WTC11 (cell line): ENCODE measurements around the gene PLEKHM1. TPM values are rescaled to one million over a fixed set of nuclear protein-coding genes. Genes with fewer than 3 reads are reported as not detected.
"Not testable (repeated sequence)": the region's sequence is repeated elsewhere in the genome, so short reads cannot be mapped to it uniquely, and the experiment has no call there.

Source experiments
- ATAC-seq: fragments of 200-7000 bp; cut with Tn5 transposase; 2 replicates; pipeline ENCODE4 v1.10.0; 2021; ENCODE audit warnings: mild to moderate bottlenecking, moderate library complexity
- CTCF ChIA-PET: fragments of 300-600 bp; sonication (Branson Sonifier 250); formaldehyde crosslinking; loops from one replicate; lab custom pipeline; 2021; ENCODE audit warnings: antibody characterized with exemption; lab: Charles Lee
- POLR2A ChIA-PET: fragments of 350-600 bp; sonication (Branson Sonifier 250); formaldehyde crosslinking; loops from one replicate; lab custom pipeline; 2021; ENCODE audit warnings: antibody characterized with exemption; lab: Charles Lee
- DNase-seq: peaks from one replicate; pipeline ENCODE4 v3.0.0; 2021; ENCODE audit warnings: low spot score
- H3K27ac Mint-ChIP-seq: 2 replicates; pipeline ENCODE4 v1.8.0; 2021; ENCODE audit warnings: mixed read lengths
- H3K27me3 Mint-ChIP-seq: 2 replicates; pipeline ENCODE4 v1.8.0; 2021; ENCODE audit warnings: low read depth, mild to moderate bottlenecking, moderate library complexity, mixed read lengths
- H3K36me3 Mint-ChIP-seq: 2 replicates; pipeline ENCODE4 v1.8.0; 2021; ENCODE audit warnings: mixed read lengths
- H3K4me1 Mint-ChIP-seq: 2 replicates; pipeline ENCODE4 v1.8.0; 2022; ENCODE audit warnings: mixed read lengths
- H3K4me3 Mint-ChIP-seq: 2 replicates; pipeline ENCODE4 v1.8.0; 2021; ENCODE audit warnings: mild to moderate bottlenecking, moderate library complexity, mixed read lengths
- H3K9me3 Mint-ChIP-seq: 2 replicates; pipeline ENCODE4 v1.8.0; 2021; ENCODE audit warnings: mixed read lengths
- E2F4 ChIP-seq: sonication (generic); formaldehyde crosslinking; IDR thresholded peaks from 2 replicates; pipeline ENCODE4 v1.8.1; 2022; ENCODE audit warnings: low read depth, mild to moderate bottlenecking, moderate library complexity, missing genetic modification reagents, borderline replicate concordance
- ETV6 ChIP-seq: sonication (generic); formaldehyde crosslinking; IDR thresholded peaks from 2 replicates; pipeline ENCODE4 v1.8.1; 2022; ENCODE audit warnings: mild to moderate bottlenecking, missing genetic modification reagents
- MXD4 ChIP-seq: fragments of 250-450 bp; sonication (Bioruptor Pico); IDR thresholded peaks from 2 replicates; pipeline ENCODE4 v1.8.0; 2021; ENCODE audit warnings: mild to moderate bottlenecking, moderate library complexity, borderline replicate concordance
- NFE2L1 ChIP-seq: sonication (generic); formaldehyde crosslinking; IDR thresholded peaks from 2 replicates; pipeline ENCODE4 v1.8.1; 2023; ENCODE audit warnings: missing genetic modification reagents
- NR1H2 ChIP-seq: sonication (generic); formaldehyde crosslinking; IDR thresholded peaks from 2 replicates; pipeline ENCODE4 v1.9.0; 2021; ENCODE audit warnings: mild to moderate bottlenecking, moderate library complexity, missing genetic modification reagents
- RELA ChIP-seq: sonication (generic); formaldehyde crosslinking; IDR thresholded peaks from 2 replicates; pipeline ENCODE4 v1.8.1; 2022; ENCODE audit warnings: missing genetic modification reagents, mild to moderate bottlenecking, borderline replicate concordance
- ZNF232 ChIP-seq: sonication (generic); formaldehyde crosslinking; IDR thresholded peaks from 2 replicates; pipeline ENCODE4 v1.8.0; 2022; ENCODE audit warnings: mild to moderate bottlenecking, missing genetic modification reagents
- ZNF532 ChIP-seq: fragments of 250-450 bp; sonication (Bioruptor Pico); IDR thresholded peaks from 2 replicates; pipeline ENCODE4 v1.9.0; 2021; ENCODE audit warnings: mild to moderate bottlenecking, borderline replicate concordance
- total RNA-seq: library from RNA; stranded (reverse); gene quantifications from 3 replicates; pipeline ENCODE4 v1.2.3, GENCODE V29; 2021
- TF ChIP-seq, protein P1 (sequence below): sonication (generic); formaldehyde crosslinking; IDR thresholded peaks from 2 replicates; pipeline ENCODE4 v1.8.1; 2022; ENCODE audit warnings: missing genetic modification reagents, borderline replicate concordance
- TF ChIP-seq, protein P2 (sequence below): sonication (generic); formaldehyde crosslinking; IDR thresholded peaks from 2 replicates; pipeline ENCODE4 v1.8.1; 2022; ENCODE audit warnings: mild to moderate bottlenecking, moderate library complexity, missing genetic modification reagents

Gene PLEKHM1
- total RNA-seq, 1 experiment from 2014 or later, result 19.6 TPM

- H3K9me3 Mint-ChIP-seq, ATAC-seq, DNase-seq, H3K27ac Mint-ChIP-seq, POLR2A ChIA-PET, CTCF ChIA-PET, H3K27me3 Mint-ChIP-seq, H3K4me1 Mint-ChIP-seq, H3K36me3 Mint-ChIP-seq, H3K4me3 Mint-ChIP-seq: not testable (repeated sequence)
These were observed 30.1 kb downstream of the PLEKHM1 start for GRCh38 chr17:45460422-45460821.

GRCh38 chr17:45454341-45454740 lies 36.2 kb downstream of the PLEKHM1 start:
- H3K4me3 Mint-ChIP-seq, POLR2A ChIA-PET, H3K27ac Mint-ChIP-seq, H3K9me3 Mint-ChIP-seq, ATAC-seq, H3K36me3 Mint-ChIP-seq, CTCF ChIA-PET, H3K4me1 Mint-ChIP-seq, H3K27me3 Mint-ChIP-seq, DNase-seq: not testable (repeated sequence)

DNA sequence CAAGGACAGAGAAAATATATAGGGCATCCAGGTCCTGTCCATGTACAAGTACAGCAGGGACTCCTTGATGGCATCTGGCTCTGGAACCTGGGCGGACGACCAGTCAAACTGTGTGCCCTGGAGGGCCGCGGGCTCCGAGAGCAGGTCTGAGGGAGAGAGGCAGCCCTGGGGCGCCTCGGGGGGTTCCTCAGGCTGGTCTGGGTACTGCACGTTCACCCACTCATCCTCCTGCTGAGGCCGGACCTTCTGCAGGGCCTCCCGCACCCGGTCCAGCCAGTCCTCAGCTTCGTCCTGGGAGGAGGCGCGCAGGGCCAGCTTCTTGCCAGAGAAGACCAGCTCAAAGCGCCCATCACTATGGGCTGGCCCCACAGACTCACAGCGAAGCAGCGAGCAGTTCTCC lies 36.8 kb downstream of the PLEKHM1 start:
- H3K27ac Mint-ChIP-seq, result not testable (repeated sequence)
- ATAC-seq (peak; percentile 89), DNase-seq (peak; percentile 44)

DNA sequence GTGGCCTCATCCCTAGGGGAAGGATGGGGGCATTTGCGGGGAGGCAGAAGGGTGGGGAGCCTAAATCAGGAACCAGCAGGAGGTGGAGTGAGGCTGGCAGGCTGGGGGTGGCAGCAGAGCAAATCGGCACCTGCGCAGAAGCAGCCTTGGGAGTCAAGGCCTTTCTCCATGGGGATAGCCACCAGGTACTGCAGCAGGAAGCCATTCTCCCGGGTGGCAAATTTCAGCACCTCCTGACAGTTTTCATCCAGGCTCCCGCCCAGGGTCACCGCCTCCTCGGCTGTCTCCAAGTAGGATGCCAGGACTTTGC lies 37.3 kb downstream of the PLEKHM1 start:
- POLR2A ChIA-PET, H3K4me1 Mint-ChIP-seq, ATAC-seq, H3K9me3 Mint-ChIP-seq, H3K27ac Mint-ChIP-seq, H3K36me3 Mint-ChIP-seq, DNase-seq, H3K4me3 Mint-ChIP-seq, H3K27me3 Mint-ChIP-seq, CTCF ChIA-PET: not testable (repeated sequence)

More for the DNA sequence above, 36.8 kb downstream of the PLEKHM1 start:
- POLR2A ChIA-PET, H3K4me3 Mint-ChIP-seq, H3K4me1 Mint-ChIP-seq, H3K27me3 Mint-ChIP-seq, H3K9me3 Mint-ChIP-seq, H3K36me3 Mint-ChIP-seq: not testable (repeated sequence)
- CTCF ChIA-PET, result interaction anchor here (0.6 kb wide), 1 partner anchor 616 kb away, joined by 4 read pairs; no protein-coding TSS in a partner anchor

DNA sequence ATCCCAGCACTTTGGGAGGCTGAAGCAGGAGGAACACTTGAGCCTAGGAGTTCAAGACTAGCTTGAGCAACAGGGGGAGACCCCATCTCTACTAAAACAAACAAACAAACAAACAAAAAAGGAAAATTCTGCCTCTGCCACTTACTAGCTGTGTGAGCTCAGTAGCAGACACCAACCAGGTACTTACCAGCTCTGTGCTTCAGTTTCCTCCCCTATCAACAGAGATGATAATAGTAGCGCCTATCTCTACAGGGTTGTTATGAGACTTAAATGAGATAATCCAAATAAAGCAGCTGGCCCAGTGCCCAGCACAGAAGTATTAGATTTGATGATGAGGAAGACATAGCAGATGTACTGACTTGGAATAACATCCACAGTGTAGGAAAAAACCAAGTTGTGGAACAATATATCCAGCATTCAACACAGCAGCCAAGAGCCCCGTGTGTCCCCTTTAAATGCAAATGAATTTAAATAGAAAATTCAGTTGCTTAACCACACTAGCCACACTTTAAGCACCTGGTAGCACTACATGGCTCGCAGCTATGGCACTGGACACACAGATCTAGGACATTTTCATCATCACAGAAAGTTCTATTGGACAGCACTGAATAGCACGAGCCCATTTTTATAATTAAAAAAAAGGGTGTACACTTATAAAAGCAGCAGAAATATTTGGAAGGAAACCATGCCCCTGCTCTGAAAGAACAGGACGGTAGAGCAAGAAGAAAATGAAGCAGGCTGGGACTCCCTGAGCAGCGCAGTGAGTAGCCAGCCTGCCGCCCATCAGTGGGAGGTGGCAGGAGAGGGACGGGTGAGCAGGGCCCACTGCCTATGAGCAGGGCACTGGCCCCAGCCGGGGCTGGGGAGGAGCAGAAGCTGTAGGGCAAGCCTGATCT lies 37.9 kb downstream of the PLEKHM1 start:
- POLR2A ChIA-PET, DNase-seq, ATAC-seq, H3K27me3 Mint-ChIP-seq, H3K27ac Mint-ChIP-seq, H3K4me1 Mint-ChIP-seq, CTCF ChIA-PET, H3K4me3 Mint-ChIP-seq, H3K9me3 Mint-ChIP-seq, H3K36me3 Mint-ChIP-seq: not testable (repeated sequence)

DNA sequence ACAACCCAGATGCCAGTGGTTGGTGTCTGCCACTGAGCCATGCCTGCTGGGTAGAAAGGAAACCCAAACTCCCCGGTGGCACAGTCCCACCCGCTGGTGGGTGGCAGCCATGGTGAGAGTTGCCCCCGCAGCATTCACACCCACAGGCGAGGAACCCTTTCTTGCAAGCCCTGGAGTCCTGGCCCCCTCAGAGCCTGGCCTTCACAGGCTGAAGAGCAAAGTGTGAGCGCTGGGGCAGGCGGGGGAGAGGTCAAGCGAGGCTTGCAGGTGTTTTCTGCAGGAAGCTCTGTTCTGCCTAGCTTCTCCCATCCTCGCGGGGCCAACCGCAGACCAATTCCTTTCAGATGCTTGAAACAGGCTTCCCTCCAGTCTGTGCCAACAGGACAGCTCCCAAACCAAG lies 38.9 kb downstream of the PLEKHM1 start:
- H3K27me3 Mint-ChIP-seq, H3K4me1 Mint-ChIP-seq, POLR2A ChIA-PET, H3K9me3 Mint-ChIP-seq, DNase-seq, ATAC-seq, CTCF ChIA-PET, H3K4me3 Mint-ChIP-seq, H3K36me3 Mint-ChIP-seq, H3K27ac Mint-ChIP-seq: not testable (repeated sequence)

GRCh38 chr17:45451131-45451530 lies 39.4 kb downstream of the PLEKHM1 start:
- ATAC-seq, result peak; percentile 24; the same call in 1 of the 2 replicates
- DNase-seq, result peak; percentile 44
- TF ChIP-seq, protein P1, sequence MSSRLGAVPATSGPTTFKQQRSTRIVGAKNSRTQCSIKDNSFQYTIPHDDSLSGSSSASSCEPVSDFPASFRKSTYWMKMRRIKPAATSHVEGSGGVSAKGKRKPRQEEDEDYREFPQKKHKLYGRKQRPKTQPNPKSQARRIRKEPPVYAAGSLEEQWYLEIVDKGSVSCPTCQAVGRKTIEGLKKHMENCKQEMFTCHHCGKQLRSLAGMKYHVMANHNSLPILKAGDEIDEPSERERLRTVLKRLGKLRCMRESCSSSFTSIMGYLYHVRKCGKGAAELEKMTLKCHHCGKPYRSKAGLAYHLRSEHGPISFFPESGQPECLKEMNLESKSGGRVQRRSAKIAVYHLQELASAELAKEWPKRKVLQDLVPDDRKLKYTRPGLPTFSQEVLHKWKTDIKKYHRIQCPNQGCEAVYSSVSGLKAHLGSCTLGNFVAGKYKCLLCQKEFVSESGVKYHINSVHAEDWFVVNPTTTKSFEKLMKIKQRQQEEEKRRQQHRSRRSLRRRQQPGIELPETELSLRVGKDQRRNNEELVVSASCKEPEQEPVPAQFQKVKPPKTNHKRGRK (CRISPR knock-in tag), result no peak
- TF ChIP-seq ZNF532, result no peak
- no peak for TF ChIP-seq RELA (CRISPR knock-in tag)
- TF ChIP-seq, protein P2, sequence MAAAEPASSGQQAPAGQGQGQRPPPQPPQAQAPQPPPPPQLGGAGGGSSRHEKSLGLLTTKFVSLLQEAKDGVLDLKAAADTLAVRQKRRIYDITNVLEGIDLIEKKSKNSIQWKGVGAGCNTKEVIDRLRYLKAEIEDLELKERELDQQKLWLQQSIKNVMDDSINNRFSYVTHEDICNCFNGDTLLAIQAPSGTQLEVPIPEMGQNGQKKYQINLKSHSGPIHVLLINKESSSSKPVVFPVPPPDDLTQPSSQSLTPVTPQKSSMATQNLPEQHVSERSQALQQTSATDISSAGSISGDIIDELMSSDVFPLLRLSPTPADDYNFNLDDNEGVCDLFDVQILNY (CRISPR knock-in tag), result no peak
- TF ChIP-seq ETV6 (CRISPR knock-in tag), result no peak
- no peak for TF ChIP-seq NFE2L1 (CRISPR knock-in tag)
- no peak for TF ChIP-seq NR1H2 (CRISPR knock-in tag)
- TF ChIP-seq E2F4 (CRISPR knock-in tag), result no peak
- TF ChIP-seq MXD4 (CRISPR knock-in tag), result no peak
- TF ChIP-seq ZNF232 (CRISPR knock-in tag), result no peak

More at GRCh38 chr17:45451131-45451530, 39.4 kb downstream of the PLEKHM1 start:
- Mint-ChIP-seq H3K9me3 (no peaks in the 10 kb centered on the region), H3K4me1 (peaks cover 3% of the 10 kb centered on the region), H3K27me3 (no peaks in the 10 kb centered on the region), H3K36me3 (no peaks in the 10 kb centered on the region), H3K27ac (no peak overlapping the region), H3K4me3 (no peak overlapping the region)
- POLR2A ChIA-PET, result no interaction called here
- CTCF ChIA-PET, result no interaction called here
